Natural killer cell (primary cell): ENCODE measurements around the gene MDH1B. TPM values are rescaled to one million over a fixed set of nuclear protein-coding genes. Genes with fewer than 3 reads are reported as not detected.

ENCODE experiments used
- ATAC-seq, 3 donors: fragments of 150-1000 bp in 2 of 3; fragments of 200-7000 bp in 1 of 3; cut with Tn5 transposase; 1 replicate in 1 of 3; 2 replicates in 2 of 3; pipeline ENCODE4 v1.10.0; 2021; ENCODE audit warnings: mild to moderate bottlenecking in 2 of 3, moderate library complexity in 2 of 3
- DNase-seq, 2 donors: peaks; one replicate each; pipeline versions ENCODE4 v3.0.0 to v3.0.0-alpha.2; 2013 to 2021; ENCODE audit warnings: mixed read lengths in 1 of 2
- H3K27ac ChIP-seq: one replicate; pipeline ENCODE4 v1.5.1; 2013; ENCODE audit warnings: mild to moderate bottlenecking, low read length
- H3K27me3 ChIP-seq: one replicate; pipeline ENCODE4 v1.6.1; 2013; ENCODE audit warnings: low read length; ENCODE audit not compliant: control insufficient read depth, insufficient read depth
- H3K36me3 ChIP-seq: one replicate; pipeline ENCODE4 v1.6.1; 2013; ENCODE audit warnings: low read length; ENCODE audit not compliant: control insufficient read depth, insufficient read depth
- H3K4me1 ChIP-seq: one replicate; pipeline ENCODE4 v1.6.1; 2013; ENCODE audit warnings: low read length; ENCODE audit not compliant: control insufficient read depth, insufficient read depth
- H3K4me3 ChIP-seq: one replicate; pipeline ENCODE4 v1.5.1; 2013; ENCODE audit warnings: low read length
- H3K9me3 ChIP-seq: one replicate; pipeline ENCODE4 v1.6.1; 2013; ENCODE audit warnings: low read length; ENCODE audit not compliant: control insufficient read depth, insufficient read depth
- H3K27ac Mint-ChIP-seq, 2 donors: one replicate each; pipeline ENCODE4 v1.8.0; 2022; ENCODE audit warnings: mild to moderate bottlenecking in 2 of 2, mixed read lengths in 2 of 2, moderate library complexity in 1 of 2
- H3K27me3 Mint-ChIP-seq, 2 donors: one replicate each; pipeline ENCODE4 v1.8.0; 2022; ENCODE audit warnings: low read depth in 2 of 2, mixed read lengths in 2 of 2
- H3K36me3 Mint-ChIP-seq: one replicate; pipeline ENCODE4 v1.8.0; 2022; ENCODE audit warnings: mixed read lengths
- H3K4me1 Mint-ChIP-seq, 2 donors: one replicate each; pipeline ENCODE4 v1.8.0; 2022; ENCODE audit warnings: mixed read lengths in 2 of 2
- H3K4me3 Mint-ChIP-seq: one replicate; pipeline ENCODE4 v1.8.0; 2022; ENCODE audit warnings: mild to moderate bottlenecking, moderate library complexity, mixed read lengths
- H3K9me3 Mint-ChIP-seq, 2 donors: one replicate each; pipeline ENCODE4 v1.8.0; 2022; ENCODE audit warnings: mixed read lengths in 2 of 2
- WGBS: methylation state at CpG from one replicate; pipeline ENCODE4 v1.1.7; 2013; ENCODE audit warnings: missing lambda C conversion rate; ENCODE audit not compliant: insufficient coverage; 5-methylcytosine and 5-hydroxymethylcytosine counted together
- intact Hi-C: fragments of 100-400 bp; cut with micrococcal nuclease; formaldehyde crosslinking; loops from one replicate; pipeline ENCODE4 v1.14.2; 2022
- total RNA-seq, 4 donors: library from RNA; stranded (reverse); fragments of 120-200 nt in 1 of 4; gene quantifications; one replicate each; pipeline versions ENCODE4 v1.2.3 to v1.2.4, GENCODE V29; 2013 to 2022
- TF ChIP-seq, protein P1 (sequence below): fragments of 200-600 bp; IDR thresholded peaks from one replicate; pipeline ENCODE4 v1.8.0; 2022; ENCODE audit warnings: antibody characterized with exemption

Gene MDH1B
- total RNA-seq, 3 donors from 2014 or later (not counting 1 experiment from before 2014, with no cell fraction given): not detected

DNA sequence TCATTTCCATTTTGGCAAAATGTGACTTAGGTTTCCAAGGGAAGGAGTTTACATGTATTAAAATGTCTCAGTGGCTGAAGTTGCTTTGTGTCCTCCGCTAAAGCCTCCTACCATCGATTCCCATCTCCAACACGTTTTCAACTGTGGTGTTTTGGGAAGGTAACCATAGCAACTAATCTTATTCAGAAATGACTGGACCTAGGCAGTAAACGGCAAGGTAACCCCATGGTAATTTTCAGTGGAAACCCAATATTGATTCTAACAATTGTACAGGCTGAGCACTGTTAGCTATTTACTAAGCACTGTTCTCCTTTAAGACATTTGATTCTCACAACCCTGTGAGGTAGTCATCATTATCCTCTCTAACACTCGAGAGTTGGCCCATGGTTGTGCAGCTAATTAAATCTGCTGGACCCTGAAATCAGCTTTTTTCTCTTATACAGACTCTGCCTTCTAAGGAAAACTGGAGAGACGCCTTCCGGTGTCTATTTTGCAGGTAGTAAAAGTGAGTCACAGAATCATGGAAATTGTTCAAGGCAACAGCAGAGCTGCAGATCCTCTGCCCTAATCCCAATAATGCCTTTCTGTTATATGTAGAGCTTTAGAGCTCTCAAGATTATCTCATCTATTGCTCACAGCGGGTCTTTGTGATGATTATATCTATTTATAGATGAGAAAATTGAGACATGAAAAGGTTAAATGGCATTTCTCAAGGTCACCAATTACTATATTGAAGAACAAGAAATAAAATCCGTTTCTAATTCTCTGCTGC lies 36.5 kb upstream of the MDH1B start:
- Mint-ChIP-seq H3K36me3 (no peaks in the 10 kb centered on the region), H3K9me3 (no peaks in the 10 kb centered on the region), H3K27ac (no peak overlapping the region), H3K4me1 (peaks cover 7% of the 10 kb centered on the region in 2 donors), H3K4me3 (no peak overlapping the region), H3K27me3 (peaks cover 0 to 4% of the 10 kb centered on the region in 2 donors)
- Histone ChIP-seq H3K27ac (no peak overlapping the region), H3K4me3 (no peak overlapping the region), H3K27me3 (no peaks in the 10 kb centered on the region), H3K9me3 (no peaks in the 10 kb centered on the region), H3K36me3 (no peaks in the 10 kb centered on the region), H3K4me1 (peaks cover 4% of the 10 kb centered on the region)
- intact Hi-C loops: loop anchor here (10.0 kb wide), 1 partner anchor 553 kb away; no protein-coding TSS in a partner anchor
- no peak for ATAC-seq
- TF ChIP-seq, protein P1, sequence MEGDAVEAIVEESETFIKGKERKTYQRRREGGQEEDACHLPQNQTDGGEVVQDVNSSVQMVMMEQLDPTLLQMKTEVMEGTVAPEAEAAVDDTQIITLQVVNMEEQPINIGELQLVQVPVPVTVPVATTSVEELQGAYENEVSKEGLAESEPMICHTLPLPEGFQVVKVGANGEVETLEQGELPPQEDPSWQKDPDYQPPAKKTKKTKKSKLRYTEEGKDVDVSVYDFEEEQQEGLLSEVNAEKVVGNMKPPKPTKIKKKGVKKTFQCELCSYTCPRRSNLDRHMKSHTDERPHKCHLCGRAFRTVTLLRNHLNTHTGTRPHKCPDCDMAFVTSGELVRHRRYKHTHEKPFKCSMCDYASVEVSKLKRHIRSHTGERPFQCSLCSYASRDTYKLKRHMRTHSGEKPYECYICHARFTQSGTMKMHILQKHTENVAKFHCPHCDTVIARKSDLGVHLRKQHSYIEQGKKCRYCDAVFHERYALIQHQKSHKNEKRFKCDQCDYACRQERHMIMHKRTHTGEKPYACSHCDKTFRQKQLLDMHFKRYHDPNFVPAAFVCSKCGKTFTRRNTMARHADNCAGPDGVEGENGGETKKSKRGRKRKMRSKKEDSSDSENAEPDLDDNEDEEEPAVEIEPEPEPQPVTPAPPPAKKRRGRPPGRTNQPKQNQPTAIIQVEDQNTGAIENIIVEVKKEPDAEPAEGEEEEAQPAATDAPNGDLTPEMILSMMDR: no peak
- no peak for DNase-seq
- WGBS: 79% methylated on average over 3 of the region's 9 CpGs

DNA sequence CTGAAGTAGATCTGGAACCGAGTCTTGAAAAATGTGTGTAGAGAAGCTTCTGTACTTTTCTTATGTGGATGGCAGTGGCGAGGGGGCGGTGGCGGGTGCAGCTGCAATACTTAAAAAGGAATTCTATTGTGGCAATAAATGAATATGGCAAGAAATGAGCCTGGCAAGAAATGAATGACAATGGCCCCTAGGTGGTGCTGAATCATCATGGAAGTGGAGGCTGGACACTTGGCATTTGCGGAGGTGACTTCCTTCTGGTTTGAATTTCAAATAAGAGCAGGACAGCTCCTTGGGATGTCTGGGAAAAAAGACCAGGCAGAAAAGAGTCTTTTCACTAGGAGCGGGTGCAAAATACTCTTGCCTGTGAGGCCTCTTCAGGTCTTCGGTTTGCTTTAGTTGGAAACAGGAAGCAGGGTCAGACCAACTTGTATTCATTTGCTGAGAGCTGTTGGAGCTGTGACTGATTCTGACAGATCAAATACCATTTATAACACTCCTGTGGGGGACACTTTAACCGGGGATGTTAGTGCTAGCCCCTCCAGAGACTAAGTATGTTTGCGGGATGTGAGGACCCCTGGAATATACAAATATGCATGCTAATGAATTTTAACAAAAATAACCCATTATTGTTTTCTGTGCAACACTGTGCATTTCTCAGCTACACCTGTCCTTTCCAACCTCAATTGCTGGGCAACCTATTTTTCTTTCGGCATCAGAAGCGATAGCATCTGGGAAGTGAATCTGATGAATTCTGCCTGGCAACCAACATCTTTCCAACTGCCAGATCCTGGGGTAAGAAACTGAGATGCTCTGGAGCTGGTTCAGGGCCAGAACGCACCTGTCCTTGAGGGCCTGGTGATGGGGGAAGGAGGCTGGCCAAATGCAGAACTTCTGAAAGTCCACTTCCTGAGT lies 35.6 kb upstream of the MDH1B start:
- no peaks in the 10 kb centered on the region for H3K9me3 Mint-ChIP-seq
- H3K4me1 Mint-ChIP-seq: peaks cover 7% of the 10 kb centered on the region in 2 donors
- H3K4me3 ChIP-seq: no peak overlapping the region
- no peaks in the 10 kb centered on the region for H3K9me3 ChIP-seq
- no peaks in the 10 kb centered on the region for H3K36me3 ChIP-seq
- peaks cover 4% of the 10 kb centered on the region for H3K4me1 ChIP-seq
- peak; percentile 19 to 73 for DNase-seq
- H3K27me3 ChIP-seq: no peaks in the 10 kb centered on the region
- ATAC-seq: peak; percentile 30 to 69 (median 69)
- no peaks in the 10 kb centered on the region for H3K36me3 Mint-ChIP-seq
- WGBS: 32% methylated on average over 12 of the region's 12 CpGs
- intact Hi-C loops: loop anchor here (1.0 to 10.0 kb wide), 2 partner anchors 554 to 675 kb away; no protein-coding TSS in a partner anchor
- H3K4me3 Mint-ChIP-seq: peak overlapping the region; percentile 75
- TF ChIP-seq, protein P1: peak; percentile 67
- H3K27ac ChIP-seq: no peak overlapping the region
- H3K27me3 Mint-ChIP-seq: peaks cover 0 to 4% of the 10 kb centered on the region in 2 donors
- peak overlapping the region in 1 of 2 donors; percentile 76 for H3K27ac Mint-ChIP-seq

DNA sequence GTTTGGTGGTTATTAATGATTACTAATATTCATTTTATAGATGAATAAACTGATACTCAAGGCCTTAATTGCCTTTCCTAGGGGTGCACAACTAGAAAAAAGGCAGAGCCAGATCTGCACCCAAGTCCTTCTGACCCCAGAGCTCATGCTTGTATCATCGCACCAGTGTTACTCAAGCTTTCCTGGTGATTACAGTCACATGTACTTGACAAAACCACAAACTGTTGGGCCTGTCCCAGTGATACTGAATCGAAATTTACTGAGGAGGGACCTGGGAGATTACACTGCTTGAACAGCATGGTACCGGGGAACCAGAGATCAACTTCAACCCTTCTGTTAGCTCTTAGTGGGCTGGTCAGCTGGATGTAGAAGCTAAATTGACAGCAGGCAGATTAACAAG lies 34.0 kb upstream of the MDH1B start:
- Histone ChIP-seq H3K4me3 (no peak overlapping the region), H3K9me3 (no peaks in the 10 kb centered on the region), H3K27me3 (no peaks in the 10 kb centered on the region), H3K27ac (no peak overlapping the region), H3K36me3 (peaks cover 3% of the 10 kb centered on the region), H3K4me1 (peaks cover 4% of the 10 kb centered on the region)
- Mint-ChIP-seq H3K27ac (no peak overlapping the region), H3K9me3 (no peaks in the 10 kb centered on the region), H3K36me3 (no peaks in the 10 kb centered on the region), H3K27me3 (peaks cover 0 to 4% of the 10 kb centered on the region in 2 donors), H3K4me3 (no peak overlapping the region), H3K4me1 (peaks cover 7% of the 10 kb centered on the region in 2 donors)
- DNase-seq: no peak
- WGBS: 50% methylated on average over 3 of the region's 3 CpGs
- intact Hi-C loops: no loop called here
- ATAC-seq: no peak
- TF ChIP-seq, protein P1: no peak
